HG02610 (cell line): ENCODE results near the gene TIGAR.

Experiments used
- ATAC-seq: cut with Tn5 transposase; IDR thresholded peaks from one replicate; pipeline ENCODE4 v1.9.1; 2021; ENCODE audit warnings: mild to moderate bottlenecking, moderate library complexity; ENCODE audit not compliant: unreplicated experiment

The TIGAR gene, protein sequence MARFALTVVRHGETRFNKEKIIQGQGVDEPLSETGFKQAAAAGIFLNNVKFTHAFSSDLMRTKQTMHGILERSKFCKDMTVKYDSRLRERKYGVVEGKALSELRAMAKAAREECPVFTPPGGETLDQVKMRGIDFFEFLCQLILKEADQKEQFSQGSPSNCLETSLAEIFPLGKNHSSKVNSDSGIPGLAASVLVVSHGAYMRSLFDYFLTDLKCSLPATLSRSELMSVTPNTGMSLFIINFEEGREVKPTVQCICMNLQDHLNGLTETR

DNA sequence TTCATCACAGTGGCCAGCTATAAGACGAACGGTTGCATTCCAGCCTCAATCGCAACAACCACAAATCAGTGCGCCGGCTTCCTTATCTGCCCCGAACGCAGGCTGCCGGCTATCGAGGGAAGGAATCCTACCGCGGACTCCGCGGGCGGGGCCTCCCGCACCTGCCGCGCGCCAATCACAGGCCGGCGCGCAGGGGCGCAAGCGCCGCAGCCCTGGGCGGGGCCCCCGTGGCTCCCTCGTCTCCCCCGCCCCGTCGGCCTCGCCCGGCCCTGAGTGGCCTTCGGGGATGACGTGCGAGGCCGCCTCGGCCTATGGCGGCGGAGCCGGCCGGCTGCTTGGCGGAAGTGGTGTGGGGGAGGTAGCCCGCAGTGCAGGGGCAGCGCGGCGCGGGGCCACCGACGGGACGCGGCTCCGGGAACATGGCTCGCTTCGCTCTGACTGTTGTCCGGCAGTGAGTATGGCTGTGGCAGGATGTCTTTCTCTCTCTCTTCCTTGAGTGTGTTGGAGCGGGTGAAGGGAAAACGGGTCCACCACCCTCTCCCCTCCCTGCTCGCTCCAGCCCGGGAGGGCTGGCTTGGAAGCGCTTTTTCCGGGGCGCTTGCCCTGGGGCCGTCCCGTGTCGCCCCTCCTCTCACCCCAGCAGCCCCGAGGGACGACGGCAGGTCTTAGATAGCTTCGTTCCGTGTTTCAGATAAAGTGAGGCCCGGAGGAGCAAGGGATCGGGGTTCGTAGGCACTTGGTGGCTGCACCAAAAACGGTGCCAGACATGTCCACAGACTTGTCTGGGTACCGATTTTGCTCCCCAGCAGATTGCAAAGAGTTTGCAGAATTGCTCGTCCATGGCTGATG lies at the start of gene TIGAR:
TIGAR (plus strand) TSS at position 361 of the 849 bp plus-strand sequence; CDS start at position 420, 59 bp downstream.
- ATAC-seq = peak; percentile 97

DNA sequence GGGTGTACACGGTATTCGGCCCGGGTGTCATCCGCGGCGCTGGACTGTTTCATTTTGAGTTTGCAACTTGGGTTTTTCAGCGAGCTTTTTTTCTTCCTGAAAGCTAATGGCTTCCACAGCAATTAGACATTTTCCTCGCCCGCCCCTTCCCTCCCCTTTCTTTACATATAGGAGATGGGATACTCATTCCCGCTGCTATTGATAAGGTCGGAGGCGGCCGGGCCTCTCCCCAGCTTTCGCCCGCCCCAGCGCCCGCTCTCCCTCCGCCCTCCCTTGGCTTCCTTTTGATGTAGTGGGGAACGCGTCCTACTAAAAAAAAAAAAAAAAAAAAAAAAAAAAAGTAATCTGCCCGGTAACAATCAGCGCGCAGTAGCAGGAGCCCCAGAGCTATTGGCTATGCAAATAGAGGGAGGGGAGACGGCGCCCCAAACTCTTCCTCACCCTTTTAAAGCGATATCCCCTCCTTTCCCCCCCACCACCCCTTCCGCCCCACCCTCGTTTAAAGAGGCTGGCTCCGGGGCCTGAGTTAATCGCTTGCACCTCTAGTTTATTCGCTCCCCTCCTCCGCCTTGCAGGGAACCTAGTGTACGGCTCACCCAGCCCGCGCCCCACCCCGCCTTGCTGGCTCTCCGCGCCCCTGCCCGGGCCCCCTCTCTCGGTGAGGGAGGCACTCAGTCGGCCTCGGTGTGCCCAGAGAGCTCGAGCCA lies 49.1 kb upstream of the TIGAR start:
- peak; percentile 40 for ATAC-seq

DNA sequence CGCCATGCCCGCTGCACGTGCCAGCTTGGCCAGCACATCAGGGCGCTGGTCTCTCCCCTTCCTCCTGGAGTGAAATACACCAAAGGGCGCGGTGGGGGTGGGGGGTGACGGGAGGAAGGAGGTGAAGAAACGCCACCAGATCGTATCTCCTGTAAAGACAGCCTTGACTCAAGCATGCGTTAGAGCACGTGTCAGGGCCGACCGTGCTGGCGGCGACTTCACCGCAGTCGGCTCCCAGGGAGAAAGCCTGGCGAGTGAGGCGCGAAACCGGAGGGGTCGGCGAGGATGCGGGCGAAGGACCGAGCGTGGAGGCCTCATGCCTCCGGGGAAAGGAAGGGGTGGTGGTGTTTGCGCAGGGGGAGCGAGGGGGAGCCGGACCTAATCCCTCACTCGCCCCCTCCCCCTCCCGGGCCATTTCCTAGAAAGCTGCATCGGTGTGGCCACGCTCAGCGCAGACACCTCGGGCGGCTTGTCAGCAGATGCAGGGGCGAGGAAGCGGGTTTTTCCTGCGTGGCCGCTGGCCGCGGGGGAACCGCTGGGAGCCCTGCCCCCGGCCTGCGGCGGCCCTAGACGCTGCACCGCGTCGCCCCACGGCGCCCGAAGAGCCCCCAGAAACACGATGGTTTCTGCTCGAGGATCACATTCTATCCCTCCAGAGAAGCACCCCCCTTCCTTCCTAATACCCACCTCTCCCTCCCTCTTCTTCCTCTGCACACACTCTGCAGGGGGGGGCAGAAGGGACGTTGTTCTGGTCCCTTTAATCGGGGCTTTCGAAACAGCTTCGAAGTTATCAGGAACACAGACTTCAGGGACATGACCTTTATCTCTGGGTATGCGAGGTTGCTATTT lies 48.4 kb upstream of the TIGAR start:
- peak; percentile 2 for ATAC-seq

DNA sequence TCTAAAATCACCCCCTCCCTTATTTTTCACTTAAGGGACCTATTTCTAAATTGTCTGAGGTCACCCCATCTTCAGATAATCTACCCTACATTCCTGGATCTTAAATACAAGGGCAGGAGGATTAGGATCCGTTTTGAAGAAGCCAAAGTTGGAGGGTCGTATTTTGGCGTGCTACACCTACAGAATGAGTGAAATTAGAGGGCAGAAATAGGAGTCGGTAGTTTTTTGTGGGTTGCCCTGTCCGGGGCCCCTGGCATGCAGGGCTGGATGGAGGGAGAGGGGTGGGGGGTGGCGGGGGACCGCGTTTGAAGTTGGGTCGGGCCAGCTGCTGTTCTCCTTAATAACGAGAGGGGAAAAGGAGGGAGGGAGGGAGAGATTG lies 47.8 kb upstream of the TIGAR start:
- no peak for ATAC-seq

DNA sequence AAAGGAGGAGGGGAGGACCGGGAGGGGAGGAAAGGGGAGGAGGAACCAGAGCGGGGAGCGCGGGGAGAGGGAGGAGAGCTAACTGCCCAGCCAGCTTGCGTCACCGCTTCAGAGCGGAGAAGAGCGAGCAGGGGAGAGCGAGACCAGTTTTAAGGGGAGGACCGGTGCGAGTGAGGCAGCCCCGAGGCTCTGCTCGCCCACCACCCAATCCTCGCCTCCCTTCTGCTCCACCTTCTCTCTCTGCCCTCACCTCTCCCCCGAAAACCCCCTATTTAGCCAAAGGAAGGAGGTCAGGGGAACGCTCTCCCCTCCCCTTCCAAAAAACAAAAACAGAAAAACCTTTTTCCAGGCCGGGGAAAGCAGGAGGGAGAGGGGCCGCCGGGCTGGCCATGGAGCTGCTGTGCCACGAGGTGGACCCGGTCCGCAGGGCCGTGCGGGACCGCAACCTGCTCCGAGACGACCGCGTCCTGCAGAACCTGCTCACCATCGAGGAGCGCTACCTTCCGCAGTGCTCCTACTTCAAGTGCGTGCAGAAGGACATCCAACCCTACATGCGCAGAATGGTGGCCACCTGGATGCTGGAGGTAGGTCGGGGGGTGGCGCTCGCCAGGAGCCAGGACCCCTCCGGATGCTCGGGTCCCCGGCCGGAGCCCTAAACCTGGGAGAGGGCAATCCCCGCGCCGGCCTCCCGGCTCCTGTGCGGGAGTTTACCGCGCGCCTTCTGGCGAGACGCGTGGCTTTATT lies 47.2 kb upstream of the TIGAR start, which contains the start of gene CCND2:
CCND2 (plus strand) TSS at position 111 of the 744 bp plus-strand sequence; CDS start at position 390, 279 bp downstream.
- ATAC-seq = peak; percentile 30

DNA sequence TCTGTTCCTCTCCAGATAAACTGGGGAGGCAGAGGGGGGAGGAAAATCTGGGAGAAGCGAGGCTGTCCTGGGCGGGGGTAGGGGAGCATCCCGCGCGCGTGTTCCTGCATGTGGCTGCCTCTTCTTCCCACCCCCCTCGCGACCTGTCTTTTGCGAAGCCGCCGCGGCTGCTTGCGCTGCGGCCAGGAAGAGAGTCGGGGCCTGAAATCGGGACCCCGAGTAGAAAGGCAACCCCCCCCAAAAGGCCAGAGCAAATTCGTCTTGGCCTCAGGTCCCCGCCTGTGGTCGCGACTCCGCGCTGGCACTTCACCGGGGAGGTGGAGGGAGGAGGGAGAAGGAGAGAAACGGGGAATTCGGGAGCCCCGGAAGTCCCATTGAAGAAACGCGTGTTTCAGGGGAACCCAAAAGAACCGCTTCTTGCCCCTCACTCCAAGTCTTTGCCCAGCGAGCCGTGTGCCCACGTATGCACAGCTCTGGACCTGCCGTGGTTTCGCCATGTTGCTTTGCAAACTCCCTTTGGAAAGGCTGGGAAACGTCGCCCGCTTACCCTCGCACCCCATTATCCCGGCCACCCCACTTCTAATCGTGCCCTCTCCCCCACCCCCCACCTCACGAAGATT lies 46.5 kb upstream of the TIGAR start:
- ATAC-seq = no peak

DNA sequence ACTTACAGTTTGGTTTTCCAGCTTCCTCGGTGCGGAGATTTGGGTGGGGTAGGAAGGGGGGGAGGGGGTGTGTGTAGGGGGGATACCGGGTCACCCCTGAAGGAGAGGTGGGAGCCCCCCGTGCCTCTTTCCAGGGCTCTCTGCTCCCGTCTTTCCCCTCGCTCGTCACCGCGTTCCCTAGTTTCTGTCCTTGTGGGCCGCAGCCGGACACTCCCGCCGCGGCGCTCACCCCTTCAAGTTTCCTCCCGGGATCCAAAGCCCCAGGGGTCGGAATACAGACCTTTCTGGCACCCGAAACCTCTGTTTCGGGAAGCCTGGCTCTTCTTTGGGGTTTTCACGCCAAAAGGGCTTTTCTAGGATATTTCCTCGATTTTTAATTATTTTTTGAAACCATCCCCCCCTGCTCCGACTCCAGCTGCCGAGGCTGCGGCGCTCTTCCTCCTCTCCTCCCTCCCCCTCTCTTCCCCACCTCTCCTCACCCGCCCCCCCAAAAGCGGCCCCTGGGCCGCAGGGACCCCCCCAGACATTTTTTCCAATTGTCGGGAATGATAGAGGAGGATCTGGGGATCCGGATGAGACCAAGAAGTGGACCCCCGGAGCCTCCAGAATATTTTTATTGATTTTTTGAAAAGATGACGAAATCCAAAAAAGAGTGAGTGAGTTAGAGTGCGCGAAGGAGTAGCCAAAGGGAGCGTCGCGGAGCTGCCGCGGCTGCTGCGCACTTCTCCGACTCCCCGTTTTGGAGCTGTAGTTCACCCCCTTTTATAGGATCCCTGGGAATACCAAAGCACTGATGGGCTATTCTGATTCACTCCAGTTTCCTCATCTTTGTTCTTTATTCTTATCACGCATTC lies 45.8 kb upstream of the TIGAR start:
- ATAC-seq = no peak

DNA sequence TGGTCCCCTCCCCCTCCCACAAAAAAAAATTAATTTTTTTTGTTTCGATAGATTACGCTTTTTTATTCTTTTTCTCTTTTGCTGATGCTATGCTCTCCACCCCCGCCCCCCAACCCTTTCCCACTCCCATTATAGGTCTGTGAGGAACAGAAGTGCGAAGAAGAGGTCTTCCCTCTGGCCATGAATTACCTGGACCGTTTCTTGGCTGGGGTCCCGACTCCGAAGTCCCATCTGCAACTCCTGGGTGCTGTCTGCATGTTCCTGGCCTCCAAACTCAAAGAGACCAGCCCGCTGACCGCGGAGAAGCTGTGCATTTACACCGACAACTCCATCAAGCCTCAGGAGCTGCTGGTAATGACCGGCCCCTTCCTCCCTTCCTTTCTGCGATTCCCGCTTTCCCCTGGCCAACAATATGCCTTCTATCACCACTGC lies 45.1 kb upstream of the TIGAR start:
- no peak for ATAC-seq

DNA sequence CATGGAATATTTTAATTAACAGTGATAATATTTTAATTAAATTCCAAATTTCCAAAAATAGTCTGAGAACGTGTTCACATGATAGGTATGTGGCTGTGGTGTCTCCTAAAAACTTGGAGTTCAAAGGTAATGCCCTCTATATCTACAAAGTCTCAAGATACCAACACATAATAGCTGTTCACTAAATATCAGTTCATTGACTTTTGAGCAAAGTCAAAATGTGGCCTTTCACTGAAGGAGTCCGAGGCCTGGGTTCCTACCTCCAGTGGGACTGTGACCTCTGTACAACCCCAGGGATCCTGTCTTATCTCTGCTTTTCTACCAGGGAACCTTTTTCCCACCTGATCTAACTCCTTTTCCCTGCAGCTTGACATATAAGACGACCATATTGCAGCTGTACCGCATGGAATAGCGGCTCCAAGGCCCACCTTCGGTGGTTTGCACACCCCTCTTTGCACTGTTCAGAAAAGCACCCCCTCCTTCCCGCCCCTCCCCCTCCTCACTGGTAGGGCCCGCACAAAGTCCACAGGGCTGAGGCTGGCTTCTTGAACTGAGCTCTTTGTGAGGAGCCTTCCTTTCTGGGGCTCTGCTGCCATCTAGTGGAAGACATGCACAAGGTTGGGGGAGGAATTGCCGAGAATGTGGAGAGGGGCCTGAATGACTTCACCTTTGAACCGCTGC lies 44.3 kb upstream of the TIGAR start:
- ATAC-seq = peak; percentile 25

DNA sequence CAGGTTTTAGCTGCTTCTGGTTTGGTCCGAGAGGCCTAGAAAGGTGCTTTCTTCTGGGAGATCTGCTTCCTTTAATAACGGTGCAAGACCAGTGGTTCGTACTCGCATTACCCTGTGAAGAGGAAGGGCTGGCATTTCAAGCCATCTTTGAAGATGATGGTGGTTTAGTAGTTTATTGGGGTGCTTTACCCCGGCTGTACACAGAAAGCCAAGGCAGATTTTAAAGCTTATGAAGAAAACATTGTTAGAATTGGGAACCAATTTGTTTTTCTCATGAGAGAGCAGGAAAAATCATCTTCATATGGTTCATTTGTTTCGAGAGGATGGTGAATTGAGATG lies 43.8 kb upstream of the TIGAR start:
- ATAC-seq = no peak

DNA sequence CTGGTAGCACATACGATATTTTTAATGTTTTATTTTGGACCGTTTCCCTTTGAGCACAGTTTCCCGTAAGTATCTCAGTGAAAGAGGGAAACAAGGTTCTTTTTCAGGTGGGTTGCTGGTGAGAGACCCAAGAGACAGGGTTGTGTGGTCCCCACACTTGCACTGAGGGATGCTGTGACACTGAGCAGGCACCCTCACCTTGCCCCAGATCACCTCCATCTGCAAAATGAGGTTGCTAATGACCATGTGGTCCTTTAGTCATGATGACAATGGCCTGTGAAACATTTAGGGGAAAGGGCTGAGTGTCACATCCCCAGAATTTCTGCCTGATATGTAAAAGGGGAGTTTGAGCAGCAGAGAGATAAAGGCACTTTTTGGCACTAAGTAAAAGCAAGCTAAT lies 43.2 kb upstream of the TIGAR start:
- no peak for ATAC-seq

DNA sequence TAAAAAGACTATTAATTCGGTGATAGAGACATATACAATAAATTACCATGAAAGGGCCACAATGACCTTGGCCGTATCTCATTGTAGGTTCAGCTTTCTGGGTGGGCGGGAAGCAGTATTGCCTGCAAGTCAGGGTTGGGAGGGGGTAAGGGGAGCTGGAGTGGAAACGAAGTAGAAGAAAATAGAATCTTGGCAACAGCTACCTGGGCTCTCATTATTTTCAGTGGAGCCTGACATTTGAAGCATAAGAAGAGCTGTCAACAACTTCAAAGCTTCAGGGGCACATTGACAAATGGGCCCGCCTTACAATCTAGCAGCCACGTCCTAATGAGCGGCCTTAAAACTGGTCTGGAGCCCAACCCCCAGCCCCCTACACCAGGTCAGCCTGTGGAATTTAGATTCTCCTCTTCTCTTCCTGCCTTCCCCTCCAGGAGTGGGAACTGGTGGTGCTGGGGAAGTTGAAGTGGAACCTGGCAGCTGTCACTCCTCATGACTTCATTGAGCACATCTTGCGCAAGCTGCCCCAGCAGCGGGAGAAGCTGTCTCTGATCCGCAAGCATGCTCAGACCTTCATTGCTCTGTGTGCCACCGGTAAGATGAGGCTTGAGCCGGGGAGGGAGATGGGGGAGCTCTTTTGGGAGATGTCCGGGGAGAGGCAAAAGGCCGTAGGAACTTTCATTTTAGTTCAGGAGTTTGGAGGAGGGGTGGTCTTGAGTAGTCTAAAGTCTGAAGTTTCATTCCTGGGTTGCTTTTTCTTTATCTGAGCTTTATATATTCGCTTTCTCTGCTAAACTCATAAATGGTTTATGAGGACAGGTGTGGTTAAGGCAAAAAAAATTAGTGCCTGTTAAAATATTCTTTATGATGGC lies 42.5 kb upstream of the TIGAR start:
- ATAC-seq = no peak

DNA sequence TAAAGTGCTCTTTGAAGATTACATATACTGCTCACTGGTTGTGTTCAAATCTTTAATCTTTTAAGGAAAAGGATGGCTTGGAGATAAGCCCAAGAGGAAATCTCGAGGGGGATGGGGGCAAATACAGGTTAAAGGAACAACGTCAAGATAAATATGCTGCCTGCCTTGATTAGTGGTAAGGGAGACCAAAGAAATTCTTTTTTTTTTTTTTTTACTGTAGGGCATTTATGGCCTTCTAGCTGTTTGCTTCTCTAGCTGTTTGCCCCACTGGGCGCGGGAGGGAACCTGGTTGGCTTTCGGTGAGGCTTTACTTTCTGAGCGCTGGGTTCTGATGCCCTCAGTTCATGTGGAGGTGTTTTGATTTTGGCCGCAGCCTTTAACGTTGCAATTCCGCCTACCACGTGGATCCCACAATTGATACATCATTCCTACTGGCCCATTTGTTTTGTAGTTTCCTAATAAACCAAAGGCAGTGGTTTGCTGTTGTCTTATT lies 41.8 kb upstream of the TIGAR start:
- ATAC-seq = no peak

DNA sequence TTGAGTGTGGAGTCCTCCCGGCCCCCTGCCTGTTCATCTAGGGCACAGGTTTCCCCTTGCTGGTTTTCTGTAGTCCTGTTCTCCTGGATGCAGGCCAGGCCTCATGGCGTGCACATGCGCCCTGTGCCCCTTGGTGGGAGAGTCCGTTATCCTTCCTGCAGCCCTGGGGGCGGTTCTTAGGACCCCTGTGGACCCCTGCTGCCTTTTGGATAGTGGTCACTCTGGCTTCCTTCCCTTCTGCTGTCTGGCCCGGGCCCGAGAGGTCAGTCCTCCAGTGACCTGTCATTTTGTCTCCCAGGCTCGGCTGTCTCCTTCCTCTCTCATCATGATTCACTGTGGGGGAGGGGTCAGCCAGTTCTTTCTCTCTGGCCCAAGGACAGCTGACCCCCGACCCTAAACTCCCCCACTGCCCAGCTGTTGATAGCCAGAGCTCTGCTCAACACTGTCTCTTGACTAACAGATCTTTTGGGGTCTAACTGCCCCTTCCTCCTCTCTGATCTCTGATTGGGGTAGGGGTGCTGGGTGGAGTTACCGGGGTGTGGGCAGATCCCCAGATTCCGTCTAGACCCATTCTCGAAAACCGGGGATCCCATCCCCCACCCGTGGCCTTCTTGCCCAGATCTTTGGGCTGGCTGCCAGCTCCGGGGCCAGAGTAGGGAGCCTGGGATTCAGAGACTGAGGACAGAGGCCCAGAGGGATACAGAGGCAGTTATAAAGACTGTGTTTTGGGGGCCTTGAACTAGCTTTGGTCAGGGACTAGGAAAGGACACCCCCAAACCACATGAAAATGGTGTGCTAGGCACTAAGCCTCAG lies 40.5 kb upstream of the TIGAR start:
- ATAC-seq = no peak

DNA sequence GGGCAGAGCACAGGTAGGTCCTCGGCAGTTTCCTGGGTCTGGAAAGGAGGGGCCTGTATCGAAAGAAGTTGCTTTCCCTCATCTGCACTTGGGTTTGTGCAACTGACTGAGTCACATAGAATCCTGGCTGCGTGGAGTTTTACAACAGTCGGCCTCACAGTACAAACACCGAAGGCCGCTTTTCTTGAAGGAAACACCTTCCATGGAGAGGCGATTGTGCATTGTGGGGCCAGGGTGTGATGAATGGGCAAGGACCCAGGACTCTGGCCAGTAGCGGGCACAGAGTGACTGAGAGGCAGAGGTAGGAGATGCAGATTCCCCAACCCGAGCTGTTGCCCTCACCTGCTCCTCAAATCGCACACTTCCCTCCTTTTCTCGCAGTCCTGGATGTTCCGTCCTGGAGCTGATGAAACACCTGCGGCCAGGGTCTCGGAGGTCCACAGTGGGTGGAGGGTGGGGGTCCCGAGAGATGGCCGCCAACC lies 39.8 kb upstream of the TIGAR start:
- no peak for ATAC-seq
